Smooth muscle cell (in vitro differentiated cells): ENCODE data around the gene SMOC1. TPM values are rescaled to one million over a fixed set of nuclear protein-coding genes. Genes with fewer than 3 reads are reported as not detected.

Source experiments
- DNase-seq: peaks from one replicate; lab custom pipeline; 2025; ENCODE audit not compliant: unreplicated experiment; lab: John Stamatoyannopoulos, UW
- H2AFZ ChIP-seq: fragments of 200-600 bp; sonication (generic); 2 replicates; pipeline ENCODE4 v1.6.0; 2016; ENCODE audit warnings: antibody characterized with exemption, low read depth, mild to moderate bottlenecking
- H3F3A ChIP-seq: fragments of 200-600 bp; sonication (generic); 2 replicates; pipeline ENCODE4 v1.6.0; 2017; ENCODE audit warnings: antibody characterized with exemption, low read depth
- H3K27ac ChIP-seq: fragments of 200-600 bp; sonication (generic); 2 replicates; pipeline ENCODE4 v1.5.1; 2016; ENCODE audit warnings: low read depth, mild to moderate bottlenecking
- H3K27me3 ChIP-seq: fragments of 200-600 bp; sonication (generic); 2 replicates; pipeline ENCODE4 v1.6.1; 2016; ENCODE audit warnings: low read depth, mild to moderate bottlenecking
- H3K36me3 ChIP-seq: fragments of 200-600 bp; sonication (generic); 2 replicates; pipeline ENCODE4 v1.5.1; 2016; ENCODE audit warnings: low read depth
- H3K4me1 ChIP-seq: fragments of 200-600 bp; sonication (generic); 2 replicates; pipeline ENCODE4 v1.5.1; 2016; ENCODE audit warnings: low read depth
- H3K4me2 ChIP-seq: fragments of 200-600 bp; sonication (generic); 2 replicates; pipeline ENCODE4 v1.6.0; 2016; ENCODE audit warnings: mild to moderate bottlenecking
- H3K4me3 ChIP-seq: fragments of 200-600 bp; sonication (generic); 2 replicates; pipeline ENCODE4 v1.5.1; 2016; ENCODE audit warnings: mild to moderate bottlenecking
- H3K79me2 ChIP-seq: fragments of 200-600 bp; sonication (generic); 2 replicates; pipeline ENCODE4 v1.6.0; 2016; ENCODE audit warnings: low read depth, mild to moderate bottlenecking
- H3K9ac ChIP-seq: fragments of 200-600 bp; sonication (generic); 2 replicates; pipeline ENCODE4 v1.6.0; 2016; ENCODE audit warnings: low read depth
- H3K9me3 ChIP-seq: fragments of 200-600 bp; sonication (generic); replicated peaks from 2 replicates; pipeline ENCODE4 v1.5.1; 2016; ENCODE audit warnings: low read depth
- H4K20me1 ChIP-seq: fragments of 200-600 bp; sonication (generic); 2 replicates; pipeline ENCODE4 v1.6.0; 2016; ENCODE audit warnings: low read depth
- WGBS: methylation state at CpG from one replicate; pipeline ENCODE4 v1.1.7; 2016; ENCODE audit warnings: low lambda C conversion rate; 5-methylcytosine and 5-hydroxymethylcytosine counted together
- polyA plus RNA-seq: library from polyadenylated mRNA; unstranded; fragments of >200 nt; fragmentation: Nextera tagmentation; extraction: Ambion mirVana; gene quantifications from 2 replicates; pipeline ENCODE4 v1.2.1, GENCODE V29; 2016
- total RNA-seq: library from RNA; depleted of rRNA; stranded (reverse); fragments of >200 nt; gene quantifications from 2 replicates; pipeline ENCODE4 v1.2.3, GENCODE V29; 2014
- TF ChIP-seq, protein P1 (sequence below): fragments of 200-600 bp; sonication (generic); IDR thresholded peaks from 2 replicates; pipeline ENCODE4 v1.5.1; 2017; ENCODE audit warnings: borderline replicate concordance, mild to moderate bottlenecking, antibody characterized with exemption; ENCODE audit not compliant: insufficient read depth, poor library complexity, severe bottlenecking

The SMOC1 gene
- total and polyA plus RNA-seq, 2 experiments from 2014 or later, result 1.6 to 6.3 TPM

DNA sequence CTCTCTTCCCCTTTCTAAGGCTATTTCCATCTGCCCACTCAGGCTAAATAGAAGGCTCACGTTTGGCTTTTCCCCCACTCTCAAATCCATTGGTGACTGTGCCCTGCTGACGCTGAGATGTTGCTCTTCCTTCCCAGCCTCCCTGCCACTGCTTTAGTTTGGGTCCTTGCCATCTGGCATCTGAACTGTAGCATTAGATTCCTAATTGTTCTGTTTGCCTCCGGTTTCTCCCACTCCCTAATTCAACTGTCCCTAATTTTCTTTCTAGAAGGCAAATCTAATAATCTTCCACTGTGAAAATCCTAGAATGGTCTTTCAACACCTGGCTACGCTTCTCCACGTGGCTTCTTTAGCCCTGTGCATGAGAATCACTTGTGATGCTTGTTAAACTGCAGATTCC is 37.6 kb upstream of the SMOC1 start:
- Histone ChIP-seq H2AFZ (no peak overlapping the region), H3K36me3 (no peaks in the 10 kb centered on the region), H3K4me3 (no peak overlapping the region), H3K27me3 (peaks cover 13% of the 10 kb centered on the region), H3K4me1 (peaks cover 31% of the 10 kb centered on the region), H3K9ac (no peak overlapping the region), H3F3A (no peaks in the 10 kb centered on the region), H4K20me1 (no peaks in the 10 kb centered on the region), H3K79me2 (no peaks in the 10 kb centered on the region), H3K9me3 (no peaks in the 10 kb centered on the region), H3K27ac (no peak overlapping the region), H3K4me2 (no peak overlapping the region)
- TF ChIP-seq, protein P1, sequence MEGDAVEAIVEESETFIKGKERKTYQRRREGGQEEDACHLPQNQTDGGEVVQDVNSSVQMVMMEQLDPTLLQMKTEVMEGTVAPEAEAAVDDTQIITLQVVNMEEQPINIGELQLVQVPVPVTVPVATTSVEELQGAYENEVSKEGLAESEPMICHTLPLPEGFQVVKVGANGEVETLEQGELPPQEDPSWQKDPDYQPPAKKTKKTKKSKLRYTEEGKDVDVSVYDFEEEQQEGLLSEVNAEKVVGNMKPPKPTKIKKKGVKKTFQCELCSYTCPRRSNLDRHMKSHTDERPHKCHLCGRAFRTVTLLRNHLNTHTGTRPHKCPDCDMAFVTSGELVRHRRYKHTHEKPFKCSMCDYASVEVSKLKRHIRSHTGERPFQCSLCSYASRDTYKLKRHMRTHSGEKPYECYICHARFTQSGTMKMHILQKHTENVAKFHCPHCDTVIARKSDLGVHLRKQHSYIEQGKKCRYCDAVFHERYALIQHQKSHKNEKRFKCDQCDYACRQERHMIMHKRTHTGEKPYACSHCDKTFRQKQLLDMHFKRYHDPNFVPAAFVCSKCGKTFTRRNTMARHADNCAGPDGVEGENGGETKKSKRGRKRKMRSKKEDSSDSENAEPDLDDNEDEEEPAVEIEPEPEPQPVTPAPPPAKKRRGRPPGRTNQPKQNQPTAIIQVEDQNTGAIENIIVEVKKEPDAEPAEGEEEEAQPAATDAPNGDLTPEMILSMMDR, result no peak
- DNase-seq, result no peak
- WGBS, result 77% methylated on average over 5 of the region's 5 CpGs

DNA sequence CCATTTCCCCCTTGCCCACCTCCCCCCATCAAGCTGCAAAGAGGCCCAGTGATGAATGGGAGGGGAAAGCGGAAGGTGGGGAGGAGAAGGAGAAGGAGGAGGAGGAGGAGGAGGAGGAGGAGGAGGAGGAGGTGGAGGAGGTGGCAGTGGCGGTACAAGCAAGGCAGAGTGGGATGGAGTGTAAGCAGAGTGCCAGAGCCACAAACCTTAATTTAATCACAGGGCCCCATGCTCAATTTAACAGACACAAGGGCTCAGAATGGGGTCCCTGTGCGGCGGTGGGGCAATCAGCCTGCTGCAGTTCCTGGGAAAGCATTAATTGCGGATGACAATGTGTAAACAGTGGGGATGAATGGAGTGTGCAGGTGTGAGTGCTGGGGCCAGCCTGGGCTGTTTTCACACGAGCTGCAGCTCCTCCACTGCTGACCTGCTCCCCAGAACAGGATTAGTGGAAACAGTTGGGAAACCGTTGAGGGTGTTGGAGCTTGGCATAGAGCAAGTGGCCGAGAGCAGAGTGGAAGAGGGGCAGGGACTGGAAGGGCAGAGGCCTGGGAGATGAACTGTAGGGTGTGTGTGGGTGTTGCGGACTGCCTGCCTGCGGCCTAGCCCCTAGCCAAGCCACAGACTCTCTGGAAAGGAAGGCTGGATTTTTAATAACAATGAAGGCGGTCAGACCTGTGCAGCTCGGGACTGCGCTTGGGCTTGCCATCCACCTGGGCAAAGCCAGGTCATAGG is 36.4 kb upstream of the SMOC1 start:
- H3K9me3 ChIP-seq, result no peaks in the 10 kb centered on the region
- no peaks in the 10 kb centered on the region for H4K20me1 ChIP-seq
- H3K36me3 ChIP-seq, result no peaks in the 10 kb centered on the region
- no peak overlapping the region for H3K27ac ChIP-seq
- TF ChIP-seq, protein P1, result no peak
- H2AFZ ChIP-seq, result no peak overlapping the region
- H3K4me3 ChIP-seq, result no peak overlapping the region
- no peak for DNase-seq
- H3F3A ChIP-seq, result no peaks in the 10 kb centered on the region
- no peaks in the 10 kb centered on the region for H3K79me2 ChIP-seq
- 72% methylated on average over 13 of the region's 13 CpGs for WGBS
- H3K4me2 ChIP-seq, result no peak overlapping the region
- H3K4me1 ChIP-seq, result peaks cover 31% of the 10 kb centered on the region
- no peak overlapping the region for H3K9ac ChIP-seq
- peaks cover 13% of the 10 kb centered on the region for H3K27me3 ChIP-seq

DNA sequence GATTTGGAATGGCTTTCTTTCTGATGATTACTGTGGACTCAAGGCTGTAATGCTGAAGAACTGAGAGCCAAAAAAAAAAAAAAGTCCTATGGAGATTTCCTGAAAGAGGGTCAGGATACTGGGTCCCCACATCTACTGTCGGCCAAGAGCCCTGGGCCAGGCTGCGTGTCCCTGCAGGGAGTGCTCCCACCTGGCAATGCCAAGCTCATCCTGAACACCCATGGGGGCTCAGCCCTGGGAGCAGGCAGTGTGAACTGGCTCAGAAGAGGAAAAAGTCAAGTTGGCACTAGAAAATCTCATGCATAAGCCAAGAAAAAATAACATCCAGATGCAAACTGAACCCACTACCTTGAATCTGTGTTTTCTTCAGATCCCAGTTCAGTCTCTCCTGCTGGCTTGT is 35.0 kb upstream of the SMOC1 start:
- no peaks in the 10 kb centered on the region for H4K20me1 ChIP-seq
- no peak overlapping the region for H3K4me3 ChIP-seq
- no peaks in the 10 kb centered on the region for H3K9me3 ChIP-seq
- peaks cover 31% of the 10 kb centered on the region for H3K4me1 ChIP-seq
- TF ChIP-seq, protein P1, result no peak
- H3K79me2 ChIP-seq, result no peaks in the 10 kb centered on the region
- H3K4me2 ChIP-seq, result no peak overlapping the region
- no peaks in the 10 kb centered on the region for H3K36me3 ChIP-seq
- no peak overlapping the region for H2AFZ ChIP-seq
- no peak for DNase-seq
- WGBS, result 96% methylated on average over 2 of the region's 2 CpGs
- no peak overlapping the region for H3K9ac ChIP-seq
- H3F3A ChIP-seq, result no peaks in the 10 kb centered on the region
- H3K27me3 ChIP-seq, result peaks cover 13% of the 10 kb centered on the region
- H3K27ac ChIP-seq, result no peak overlapping the region

DNA sequence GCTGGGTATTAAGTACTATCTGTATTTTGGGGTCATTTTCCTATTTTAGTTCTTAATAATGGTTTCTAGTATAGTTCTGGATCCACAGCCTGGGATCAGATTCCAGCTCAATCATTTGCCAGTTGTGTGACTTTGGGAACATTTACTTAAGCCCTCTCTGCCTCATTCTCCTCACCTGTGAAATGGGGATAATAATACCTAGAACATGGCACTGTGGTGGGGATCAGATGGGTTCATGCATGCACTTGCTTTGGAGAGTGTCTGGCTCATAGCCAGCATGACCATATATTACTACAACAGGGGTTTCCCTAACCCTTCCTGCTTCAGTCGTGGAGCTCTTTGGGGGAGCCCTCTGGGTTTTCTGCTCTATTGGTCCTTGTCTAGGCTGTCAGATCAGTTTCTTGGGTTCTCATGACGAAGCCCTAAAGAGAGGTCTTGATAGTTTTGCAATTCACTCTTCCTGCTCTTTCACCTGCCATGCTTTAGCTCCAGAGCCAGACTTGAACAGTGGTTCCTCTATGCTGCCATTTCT is 34.1 kb upstream of the SMOC1 start:
- no peak overlapping the region for H3K4me3 ChIP-seq
- H2AFZ ChIP-seq, result no peak overlapping the region
- DNase-seq, result no peak
- H3K27me3 ChIP-seq, result peaks cover 13% of the 10 kb centered on the region
- no peaks in the 10 kb centered on the region for H3K9me3 ChIP-seq
- H3K4me2 ChIP-seq, result no peak overlapping the region
- 93% methylated on average over 2 of the region's 2 CpGs for WGBS
- H3K36me3 ChIP-seq, result no peaks in the 10 kb centered on the region
- H3K27ac ChIP-seq, result no peak overlapping the region
- peaks cover 31% of the 10 kb centered on the region for H3K4me1 ChIP-seq
- no peaks in the 10 kb centered on the region for H3K79me2 ChIP-seq
- H3K9ac ChIP-seq, result no peak overlapping the region
- H4K20me1 ChIP-seq, result no peaks in the 10 kb centered on the region
- TF ChIP-seq, protein P1, result no peak
- H3F3A ChIP-seq, result no peaks in the 10 kb centered on the region
